Mesendoderm (in vitro differentiated cells): ENCODE data around the gene LRIG2.

Source experiments
- DNase-seq: peaks from one replicate; pipeline ENCODE4 v3.0.0; 2013
- H2AK5ac ChIP-seq: 2 replicates; pipeline ENCODE4 v1.6.1; 2013; ENCODE audit warnings: low read length, inconsistent platforms
- H2BK120ac ChIP-seq: 2 replicates; pipeline ENCODE4 v1.6.1; 2013; ENCODE audit warnings: low read depth, mild to moderate bottlenecking, low read length, moderate library complexity, mixed read lengths
- H2BK15ac ChIP-seq: replicated peaks from 2 replicates; pipeline ENCODE4 v1.6.1; 2013; ENCODE audit warnings: low read depth, mild to moderate bottlenecking, moderate library complexity
- H2BK5ac ChIP-seq: 2 replicates; pipeline ENCODE4 v1.6.1; 2013; ENCODE audit warnings: low read length, inconsistent platforms
- H3K18ac ChIP-seq: 2 replicates; pipeline ENCODE4 v1.6.1; 2013; ENCODE audit warnings: mild to moderate bottlenecking, low read length, mixed read lengths
- H3K23ac ChIP-seq: one replicate; pipeline ENCODE4 v1.6.1; 2013; ENCODE audit warnings: low read length
- H3K27ac ChIP-seq: 2 replicates; pipeline ENCODE4 v1.5.1; 2013; ENCODE audit warnings: low read depth, mild to moderate bottlenecking, inconsistent platforms, low read length, moderate library complexity
- H3K27me3 ChIP-seq: 2 replicates; pipeline ENCODE4 v1.6.1; 2013; ENCODE audit warnings: low read length, control low read depth, mild to moderate bottlenecking, inconsistent platforms; ENCODE audit not compliant: insufficient read depth, poor library complexity
- H3K36me3 ChIP-seq: 2 replicates; pipeline ENCODE4 v1.6.1; 2013; ENCODE audit warnings: low read length, inconsistent platforms; ENCODE audit not compliant: control insufficient read depth, insufficient read depth
- H3K4ac ChIP-seq: one replicate; pipeline ENCODE4 v1.6.1; 2013; ENCODE audit warnings: low read depth, mild to moderate bottlenecking, low read length, moderate library complexity
- H3K4me1 ChIP-seq: 2 replicates; pipeline ENCODE4 v1.6.1; 2013; ENCODE audit warnings: low read depth, low read length, inconsistent platforms; ENCODE audit not compliant: control insufficient read depth
- H3K4me2 ChIP-seq: 2 replicates; pipeline ENCODE4 v1.6.1; 2013; ENCODE audit warnings: low read length
- H3K4me3 ChIP-seq: 2 replicates; pipeline ENCODE4 v1.5.1; 2013; ENCODE audit warnings: mild to moderate bottlenecking, low read length
- H3K56ac ChIP-seq: one replicate; pipeline ENCODE4 v1.6.1; 2013; ENCODE audit warnings: low read length
- H3K79me1 ChIP-seq: 2 replicates; pipeline ENCODE4 v1.6.1; 2013; ENCODE audit warnings: low read length, inconsistent platforms
- H3K79me2 ChIP-seq: 2 replicates; pipeline ENCODE4 v1.6.1; 2013; ENCODE audit warnings: mild to moderate bottlenecking, low read length; ENCODE audit not compliant: control insufficient read depth, insufficient read depth
- H3K9ac ChIP-seq: 2 replicates; pipeline ENCODE4 v1.6.1; 2013; ENCODE audit warnings: low read length, inconsistent platforms
- H4K5ac ChIP-seq: one replicate; pipeline ENCODE4 v1.6.1; 2013; ENCODE audit warnings: low read length
- H4K8ac ChIP-seq: one replicate; pipeline ENCODE4 v1.6.1; 2013; ENCODE audit warnings: low read depth, mild to moderate bottlenecking, control low read depth, low read length, moderate library complexity
- WGBS: extraction: QIAGEN DNeasy Blood & Tissue Kit; methylation state at CpG from one replicate; pipeline ENCODE4 v1.1.7; 2013; ENCODE audit warnings: low lambda C conversion rate, missing lambda C conversion rate; ENCODE audit not compliant: insufficient coverage; ENCODE audit errors: extremely low coverage; 5-methylcytosine and 5-hydroxymethylcytosine counted together

LRIG2 gene

DNA sequence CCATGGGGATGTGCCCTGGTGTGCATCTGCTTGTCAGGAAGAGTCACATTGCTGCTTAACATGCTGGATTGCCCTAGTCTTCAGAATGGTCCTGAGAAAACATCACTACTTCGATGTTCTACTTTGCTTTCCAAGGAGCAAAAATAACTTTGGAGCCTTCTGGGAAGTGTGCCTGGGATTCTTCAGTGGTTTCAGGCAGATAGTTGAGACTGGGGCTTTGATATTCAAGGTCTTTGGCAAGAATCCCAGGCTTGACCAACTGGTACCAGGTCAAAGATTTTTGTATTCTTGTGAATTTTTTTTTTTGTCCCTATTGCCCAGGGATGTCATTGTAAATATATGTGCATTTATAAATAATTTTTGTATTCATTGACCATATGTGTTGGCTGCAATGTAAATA, 51.4 kb downstream of the LRIG2 start:
- Histone ChIP-seq H3K4me3 (no peak overlapping the region), H3K23ac (no peak overlapping the region), H3K56ac (no peak overlapping the region), H2BK120ac (no peak overlapping the region), H4K8ac (no peak overlapping the region), H3K27ac (no peak overlapping the region), H3K9ac (no peak overlapping the region), H2BK5ac (no peak overlapping the region), H2AK5ac (no peak overlapping the region), H3K4ac (no peak overlapping the region), H3K27me3 (no peaks in the 10 kb centered on the region), H3K18ac (no peak overlapping the region), H3K4me2 (no peak overlapping the region), H2BK15ac (no peak overlapping the region), H3K36me3 (peaks cover 8% of the 10 kb centered on the region), H4K5ac (no peak overlapping the region), H3K4me1 (no peaks in the 10 kb centered on the region), H3K79me2 (no peaks in the 10 kb centered on the region), H3K79me1 (peaks cover 2% of the 10 kb centered on the region)
- no peak for DNase-seq
- WGBS = no CpG with 5 or more reads among the region's 1 CpG

GRCh38 chr1:113125517-113125916, 52.5 kb downstream of the LRIG2 start:
- Histone ChIP-seq H3K4me3 (no peak overlapping the region), H3K4me2 (no peak overlapping the region), H2BK5ac (no peak overlapping the region), H4K8ac (no peak overlapping the region), H3K27ac (no peak overlapping the region), H3K79me1 (peaks cover 2% of the 10 kb centered on the region), H3K4me1 (no peaks in the 10 kb centered on the region), H3K36me3 (peaks cover 8% of the 10 kb centered on the region), H3K23ac (no peak overlapping the region), H3K4ac (no peak overlapping the region), H3K18ac (no peak overlapping the region), H3K56ac (no peak overlapping the region), H3K9ac (no peak overlapping the region), H2AK5ac (no peak overlapping the region), H4K5ac (no peak overlapping the region), H2BK120ac (no peak overlapping the region), H2BK15ac (no peak overlapping the region), H3K79me2 (no peaks in the 10 kb centered on the region), H3K27me3 (no peaks in the 10 kb centered on the region)
- WGBS = no CpG with 5 or more reads among the region's 3 CpGs
- DNase-seq = no peak

- H3K23ac ChIP-seq = no peak overlapping the region
- H3K18ac ChIP-seq = no peak overlapping the region
- WGBS = no CpG with 5 or more reads among the region's 2 CpGs
- H3K36me3 ChIP-seq = peaks cover 8% of the 10 kb centered on the region
- no peak overlapping the region for H3K9ac ChIP-seq
- no peak overlapping the region for H3K27ac ChIP-seq
- H3K4ac ChIP-seq = no peak overlapping the region
- no peak overlapping the region for H2AK5ac ChIP-seq
- no peak overlapping the region for H3K4me3 ChIP-seq
- H3K79me1 ChIP-seq = peaks cover 2% of the 10 kb centered on the region
- no peaks in the 10 kb centered on the region for H3K27me3 ChIP-seq
- H3K4me1 ChIP-seq = no peaks in the 10 kb centered on the region
- H2BK5ac ChIP-seq = no peak overlapping the region
- no peak overlapping the region for H2BK15ac ChIP-seq
- no peak overlapping the region for H4K8ac ChIP-seq
- no peak overlapping the region for H3K56ac ChIP-seq
- H2BK120ac ChIP-seq = no peak overlapping the region
- no peaks in the 10 kb centered on the region for H3K79me2 ChIP-seq
- H4K5ac ChIP-seq = no peak overlapping the region
- no peak for DNase-seq
- H3K4me2 ChIP-seq = no peak overlapping the region
Observed at GRCh38 chr1:113126207-113126606, 53.2 kb downstream of the LRIG2 start.

GRCh38 chr1:113128116-113128515, 55.1 kb downstream of the LRIG2 start:
- Histone ChIP-seq H3K27ac (no peak overlapping the region), H3K23ac (no peak overlapping the region), H3K4me3 (no peak overlapping the region), H2BK5ac (no peak overlapping the region), H4K8ac (no peak overlapping the region), H3K79me2 (no peaks in the 10 kb centered on the region), H3K4me1 (no peaks in the 10 kb centered on the region), H3K18ac (no peak overlapping the region), H2BK120ac (no peak overlapping the region), H3K27me3 (no peaks in the 10 kb centered on the region), H3K56ac (no peak overlapping the region), H4K5ac (no peak overlapping the region), H2BK15ac (no peak overlapping the region), H2AK5ac (no peak overlapping the region), H3K79me1 (peaks cover 2% of the 10 kb centered on the region), H3K4ac (no peak overlapping the region), H3K4me2 (no peak overlapping the region), H3K36me3 (peaks cover 7% of the 10 kb centered on the region), H3K9ac (no peak overlapping the region)
- WGBS = no CpG with 5 or more reads among the region's 2 CpGs
- DNase-seq = no peak

DNA sequence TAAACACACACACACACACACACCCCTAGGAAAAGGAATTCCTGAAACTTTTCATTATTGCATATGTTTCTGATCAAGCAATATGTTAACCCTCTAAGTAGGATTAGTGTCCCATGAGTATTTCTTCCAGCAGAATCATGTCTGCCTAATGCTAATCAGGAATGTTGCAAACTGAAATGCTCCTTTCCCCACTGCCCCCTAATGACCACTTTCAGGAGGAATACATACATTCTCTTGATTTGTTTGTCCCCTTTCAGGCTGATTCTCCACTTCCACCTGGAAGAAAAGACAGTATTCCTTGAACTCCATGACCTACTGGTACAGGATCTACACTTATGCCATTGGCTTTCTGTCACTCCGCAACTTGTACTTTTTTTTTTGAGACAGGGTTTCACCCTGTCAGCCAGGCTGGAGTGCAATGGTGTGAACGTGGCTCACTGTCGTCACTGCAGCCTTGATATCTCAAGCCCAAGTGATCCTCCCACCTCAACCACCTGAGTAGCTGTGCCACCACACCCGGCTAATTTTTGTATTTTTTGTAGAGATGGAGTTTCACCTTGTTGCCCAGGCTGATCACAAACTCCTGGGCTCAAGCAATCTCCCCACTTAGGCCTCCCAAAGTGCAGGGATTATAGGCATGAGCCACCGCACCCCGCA, 56.7 kb downstream of the LRIG2 start:
- H3K9ac ChIP-seq = no peak overlapping the region
- H2BK15ac ChIP-seq = no peak overlapping the region
- H3K4me2 ChIP-seq = no peak overlapping the region
- no peak overlapping the region for H3K27ac ChIP-seq
- peak; percentile 38 for DNase-seq
- H3K18ac ChIP-seq = no peak overlapping the region
- no peaks in the 10 kb centered on the region for H3K4me1 ChIP-seq
- WGBS = no CpG with 5 or more reads among the region's 6 CpGs
- no peak overlapping the region for H4K8ac ChIP-seq
- no peak overlapping the region for H4K5ac ChIP-seq
- no peak overlapping the region for H3K4me3 ChIP-seq
- H3K27me3 ChIP-seq = no peaks in the 10 kb centered on the region
- no peaks in the 10 kb centered on the region for H3K79me1 ChIP-seq
- H3K79me2 ChIP-seq = no peaks in the 10 kb centered on the region
- no peak overlapping the region for H2BK120ac ChIP-seq
- no peak overlapping the region for H2AK5ac ChIP-seq
- H3K56ac ChIP-seq = no peak overlapping the region
- H2BK5ac ChIP-seq = no peak overlapping the region
- H3K23ac ChIP-seq = no peak overlapping the region
- H3K36me3 ChIP-seq = no peaks in the 10 kb centered on the region
- no peak overlapping the region for H3K4ac ChIP-seq

- Histone ChIP-seq H3K27me3 (no peaks in the 10 kb centered on the region), H3K4me1 (no peaks in the 10 kb centered on the region), H3K36me3 (no peaks in the 10 kb centered on the region), H3K23ac (no peak overlapping the region), H3K4ac (no peak overlapping the region), H3K4me3 (no peak overlapping the region), H4K8ac (no peak overlapping the region), H2BK15ac (no peak overlapping the region), H2BK5ac (no peak overlapping the region), H3K18ac (no peak overlapping the region), H3K9ac (no peak overlapping the region), H4K5ac (no peak overlapping the region), H3K4me2 (no peak overlapping the region), H3K56ac (no peak overlapping the region), H2AK5ac (no peak overlapping the region), H3K27ac (no peak overlapping the region), H3K79me2 (no peaks in the 10 kb centered on the region), H2BK120ac (no peak overlapping the region), H3K79me1 (no peaks in the 10 kb centered on the region)
- WGBS = no CpG with 5 or more reads among the region's 4 CpGs
- no peak for DNase-seq
Observed at GRCh38 chr1:113133038-113133437, 60.0 kb downstream of the LRIG2 start.
